ENCODE results near the gene HPD.

HPD gene

DNA sequence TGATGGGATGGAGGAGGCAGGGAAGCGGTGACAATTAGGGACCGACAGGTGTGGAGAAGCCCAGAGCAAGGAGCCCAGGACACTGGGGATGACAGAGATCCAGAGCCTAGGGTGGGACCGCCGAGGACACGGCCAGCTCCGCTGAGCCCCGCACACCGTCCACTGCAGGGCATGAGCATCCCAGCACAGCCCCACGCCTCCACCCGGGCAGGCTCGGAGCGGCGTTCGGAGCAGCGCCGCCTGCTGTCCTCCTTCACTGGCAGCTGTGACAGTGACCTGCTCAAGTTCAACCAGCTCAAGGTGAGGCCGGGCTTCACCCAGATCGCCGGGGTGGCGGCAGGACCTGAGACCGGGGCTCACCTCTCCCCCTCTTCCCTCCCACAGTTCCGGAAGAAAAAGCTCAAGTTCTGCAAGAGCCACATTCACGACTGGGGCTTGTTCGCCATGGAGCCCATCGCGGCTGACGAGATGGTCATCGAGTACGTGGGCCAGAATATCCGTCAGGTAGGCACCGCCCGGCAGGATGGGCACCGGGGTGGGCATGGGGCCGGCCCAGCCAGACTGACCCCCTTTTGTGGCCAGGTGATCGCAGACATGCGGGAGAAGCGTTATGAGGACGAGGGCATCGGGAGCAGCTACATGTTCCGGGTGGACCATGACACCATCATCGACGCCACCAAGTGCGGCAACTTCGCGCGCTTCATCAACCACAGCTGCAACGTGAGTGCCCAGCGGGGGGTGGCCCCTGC lies 31.1 kb downstream of the HPD start:
- DNase-seq = no peak

DNA sequence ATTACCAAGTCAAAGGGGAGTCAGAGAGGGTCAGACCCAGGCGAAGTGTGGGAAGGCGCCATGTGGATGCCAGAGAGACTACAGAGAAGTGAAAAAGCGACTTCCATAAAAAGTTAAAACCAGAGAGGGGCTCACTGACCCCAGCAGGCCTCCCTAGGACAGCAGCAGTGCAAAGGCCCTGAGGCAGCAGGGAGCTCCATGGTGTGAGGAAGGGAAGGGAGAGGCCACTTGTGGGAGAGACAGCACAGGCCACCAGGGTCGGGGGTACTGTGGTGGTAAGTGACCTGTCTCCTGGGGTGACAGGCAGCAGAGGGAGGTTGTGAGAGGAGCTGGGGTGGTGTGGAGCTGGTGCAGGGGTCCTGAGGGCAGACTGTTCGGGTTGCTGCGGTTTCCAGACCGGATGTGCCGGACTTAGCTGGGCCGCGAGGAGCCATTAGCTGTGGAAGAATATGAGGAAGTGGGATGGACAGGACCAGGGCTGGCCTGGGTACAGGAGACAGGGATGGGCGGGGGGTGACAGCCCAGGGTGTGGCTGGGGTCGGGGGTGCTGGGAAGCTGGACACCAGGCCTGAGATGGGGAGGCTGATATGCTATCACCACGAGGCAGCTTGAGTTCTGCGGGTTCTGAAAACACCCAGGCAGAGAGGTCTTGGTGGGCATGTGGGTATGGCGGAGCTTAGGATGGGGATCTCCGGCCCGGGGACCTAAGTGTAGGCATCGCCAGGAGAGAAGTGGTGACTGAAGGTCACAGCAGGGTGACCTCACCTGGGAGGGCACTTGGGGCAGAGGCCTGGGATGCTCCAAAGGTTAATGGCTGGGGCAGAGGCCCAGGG lies 32.1 kb downstream of the HPD start:
- no peak for DNase-seq

DNA sequence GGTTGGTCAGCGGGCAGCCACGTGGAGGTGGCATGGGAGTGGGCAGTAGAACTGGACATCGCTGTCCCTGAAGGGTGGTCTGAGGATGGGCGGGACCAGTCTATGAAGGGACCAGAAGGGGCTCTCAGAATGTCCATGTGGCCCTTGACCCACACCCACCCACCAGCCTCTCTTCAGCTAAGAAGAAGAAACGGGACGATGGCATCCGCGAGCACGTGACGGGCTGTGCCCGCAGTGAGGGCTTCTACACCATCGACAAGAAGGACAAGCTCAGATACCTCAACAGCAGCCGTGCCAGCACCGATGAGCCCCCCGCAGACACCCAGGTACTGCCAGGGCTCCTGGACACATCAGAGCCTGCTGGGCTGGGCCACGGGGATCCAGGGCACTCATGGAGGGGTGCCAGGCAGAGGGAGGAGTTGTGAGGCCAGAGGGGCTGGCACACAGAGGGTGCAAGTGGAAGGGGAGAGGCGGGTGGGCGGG lies 33.6 kb downstream of the HPD start:
- no peak for DNase-seq

DNA sequence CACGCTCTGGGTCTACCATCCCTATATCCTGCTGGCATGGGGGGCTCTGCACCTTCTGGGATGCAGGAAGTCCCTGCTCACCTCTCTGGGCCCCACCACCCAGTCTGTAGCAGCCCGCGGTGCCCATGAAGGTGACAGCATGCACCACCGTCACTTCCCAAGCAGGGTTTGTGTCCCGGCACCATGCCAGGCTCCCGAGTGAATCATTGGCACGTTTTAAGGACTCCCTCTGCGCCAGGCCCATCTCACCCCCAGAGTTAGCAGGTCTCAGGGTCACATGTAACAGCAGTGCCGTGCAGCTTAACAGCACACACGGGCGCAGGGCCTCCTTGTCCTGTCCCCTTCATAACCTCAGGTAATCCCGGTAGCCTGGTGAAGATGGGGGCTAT lies 34.9 kb downstream of the HPD start:
- no peak for DNase-seq

DNA sequence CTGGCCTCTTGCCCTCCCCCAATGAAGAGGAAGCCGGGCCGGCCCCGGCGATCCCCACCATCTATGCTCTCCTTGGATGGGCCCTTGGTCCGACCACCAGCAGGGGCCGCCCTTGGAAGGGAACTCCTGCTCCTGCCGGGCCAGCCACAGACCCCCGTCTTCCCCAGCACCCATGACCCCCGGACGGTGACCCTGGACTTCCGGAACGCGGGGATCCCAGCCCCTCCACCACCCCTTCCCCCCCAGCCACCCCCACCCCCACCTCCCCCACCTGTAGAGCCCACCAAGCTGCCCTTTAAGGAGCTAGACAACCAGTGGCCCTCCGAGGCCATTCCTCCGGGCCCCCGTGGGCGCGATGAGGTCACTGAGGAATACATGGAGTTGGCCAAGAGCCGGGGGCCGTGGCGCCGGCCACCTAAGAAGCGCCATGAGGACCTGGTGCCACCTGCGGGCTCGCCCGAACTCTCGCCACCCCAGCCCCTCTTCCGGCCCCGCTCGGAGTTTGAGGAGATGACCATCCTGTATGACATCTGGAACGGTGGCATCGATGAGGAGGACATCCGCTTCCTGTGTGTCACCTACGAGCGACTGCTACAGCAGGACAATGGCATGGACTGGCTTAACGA lies 35.4 kb downstream of the HPD start:
- DNase-seq = no peak

DNA sequence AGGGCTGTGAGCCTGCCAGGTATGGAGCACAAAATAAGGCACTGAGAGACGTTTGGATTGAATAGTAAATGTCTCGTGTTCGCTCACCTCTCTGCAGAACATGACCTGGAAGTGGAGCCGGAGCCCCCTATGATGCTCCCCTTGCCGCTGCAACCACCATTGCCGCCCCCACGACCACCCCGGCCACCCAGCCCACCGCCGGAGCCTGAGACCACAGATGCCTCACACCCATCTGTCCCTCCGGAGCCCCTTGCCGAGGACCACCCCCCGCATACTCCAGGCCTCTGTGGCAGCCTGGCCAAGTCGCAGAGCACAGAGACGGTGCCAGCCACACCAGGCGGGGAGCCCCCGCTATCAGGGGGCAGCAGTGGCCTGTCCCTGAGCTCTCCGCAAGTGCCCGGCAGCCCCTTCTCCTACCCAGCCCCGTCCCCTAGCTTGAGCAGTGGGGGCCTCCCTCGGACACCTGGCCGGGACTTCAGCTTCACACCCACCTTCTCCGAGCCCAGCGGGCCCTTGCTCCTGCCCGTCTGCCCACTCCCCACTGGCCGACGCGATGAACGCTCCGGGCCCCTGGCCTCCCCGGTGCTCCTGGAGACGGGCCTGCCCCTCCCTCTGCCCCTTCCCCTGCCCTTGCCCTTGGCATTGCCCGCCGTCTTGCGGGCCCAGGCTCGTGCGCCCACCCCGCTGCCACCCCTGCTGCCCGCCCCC lies 36.1 kb downstream of the HPD start:
- no peak for DNase-seq

DNA sequence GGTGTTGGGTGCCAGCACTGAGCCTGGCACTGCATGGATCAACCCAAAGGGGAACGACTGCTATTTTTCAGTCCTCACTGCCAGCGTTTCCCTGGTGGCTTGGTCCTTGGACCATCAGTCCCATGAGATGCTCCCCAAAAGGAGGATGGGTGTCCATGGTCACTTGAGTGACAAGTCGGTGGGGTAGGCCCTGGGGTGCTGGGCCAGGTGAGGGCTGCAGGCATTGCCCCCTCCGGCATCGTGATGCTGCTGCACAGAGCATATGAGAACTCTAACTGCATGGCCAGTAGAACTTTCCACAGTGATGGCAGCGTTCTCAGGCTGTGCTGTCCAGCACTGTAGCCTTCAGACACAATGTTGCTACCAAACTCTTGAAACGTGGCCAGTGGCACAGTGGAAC lies 38.6 kb downstream of the HPD start:
- DNase-seq = no peak

DNA sequence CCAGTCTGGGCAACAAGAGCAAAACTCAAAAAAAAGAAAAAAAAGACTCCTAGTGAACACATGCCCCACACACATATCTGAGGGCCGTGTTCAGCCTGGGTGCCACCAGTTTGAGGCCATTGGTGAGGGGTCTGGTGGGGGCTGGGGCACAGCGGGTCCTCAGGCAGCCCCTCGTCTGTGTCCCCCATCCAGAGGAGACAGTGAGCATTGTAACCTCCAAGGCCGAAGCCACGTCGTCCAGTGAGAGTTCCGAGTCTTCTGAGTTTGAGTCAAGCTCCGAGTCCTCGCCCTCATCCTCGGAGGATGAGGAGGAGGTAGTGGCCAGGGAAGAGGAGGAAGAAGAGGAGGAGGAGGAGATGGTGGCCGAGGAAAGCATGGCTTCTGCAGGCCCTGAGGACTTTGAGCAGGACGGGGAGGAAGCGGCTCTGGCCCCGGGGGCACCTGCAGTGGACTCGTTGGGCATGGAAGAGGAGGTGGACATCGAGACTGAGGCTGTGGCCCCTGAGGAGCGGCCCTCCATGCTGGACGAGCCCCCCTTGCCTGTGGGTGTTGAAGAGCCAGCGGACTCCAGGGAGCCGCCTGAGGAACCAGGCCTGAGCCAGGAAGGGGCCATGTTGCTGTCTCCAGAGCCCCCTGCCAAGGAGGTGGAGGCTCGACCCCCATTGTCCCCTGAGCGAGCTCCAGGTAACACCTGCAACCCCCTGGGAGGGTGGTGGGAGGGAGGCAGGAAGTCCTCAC lies 39.3 kb downstream of the HPD start:
- no peak for DNase-seq

DNA sequence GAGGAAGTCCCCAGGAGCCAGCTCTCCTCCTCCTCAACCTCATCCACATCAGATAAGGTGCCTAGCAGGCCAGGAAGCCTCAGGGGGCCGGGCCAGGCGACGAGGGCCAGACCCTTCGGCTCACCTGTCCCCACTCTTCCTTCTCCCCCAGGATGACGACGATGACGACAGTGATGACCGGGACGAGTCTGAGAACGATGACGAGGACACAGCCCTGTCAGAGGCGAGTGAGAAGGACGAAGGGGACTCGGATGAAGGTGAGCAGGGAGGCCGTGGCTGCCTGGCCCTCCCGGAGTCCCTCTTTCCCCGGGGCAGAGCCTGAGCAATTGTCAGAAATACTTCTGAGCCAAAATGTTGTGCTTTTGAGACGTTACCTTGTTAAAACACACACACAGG lies 41.0 kb downstream of the HPD start:
- no peak for DNase-seq

DNA sequence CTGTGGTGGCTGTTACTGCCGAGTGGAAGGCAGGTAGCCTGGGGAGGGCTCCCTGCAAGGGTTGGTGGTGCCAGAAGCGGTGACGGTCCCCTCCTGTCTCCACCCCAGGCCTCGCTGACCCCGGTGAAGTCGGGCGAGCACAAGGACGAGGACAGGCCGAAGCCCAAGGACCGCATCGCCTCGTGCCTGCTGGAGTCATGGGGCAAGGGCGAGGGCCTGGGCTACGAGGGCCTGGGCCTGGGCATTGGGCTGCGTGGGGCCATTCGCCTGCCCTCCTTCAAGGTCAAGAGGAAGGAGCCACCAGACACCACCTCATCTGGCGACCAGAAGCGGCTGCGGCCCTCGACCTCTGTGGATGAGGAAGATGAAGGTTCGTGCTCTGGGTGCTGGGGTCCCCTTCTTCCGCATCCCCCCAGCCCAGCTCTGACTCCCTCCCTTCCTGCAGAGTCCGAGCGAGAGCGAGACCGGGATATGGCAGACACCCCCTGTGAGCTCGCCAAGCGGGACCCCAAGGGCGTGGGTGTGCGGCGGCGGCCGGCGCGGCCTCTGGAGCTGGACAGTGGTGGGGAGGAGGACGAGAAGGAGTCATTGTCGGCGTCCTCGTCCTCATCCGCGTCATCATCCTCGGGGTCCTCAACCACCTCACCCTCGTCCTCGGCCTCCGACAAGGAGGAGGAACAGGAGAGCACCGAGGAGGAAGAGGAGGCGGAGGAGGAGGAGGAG lies 41.6 kb downstream of the HPD start:
- DNase-seq = no peak

DNA sequence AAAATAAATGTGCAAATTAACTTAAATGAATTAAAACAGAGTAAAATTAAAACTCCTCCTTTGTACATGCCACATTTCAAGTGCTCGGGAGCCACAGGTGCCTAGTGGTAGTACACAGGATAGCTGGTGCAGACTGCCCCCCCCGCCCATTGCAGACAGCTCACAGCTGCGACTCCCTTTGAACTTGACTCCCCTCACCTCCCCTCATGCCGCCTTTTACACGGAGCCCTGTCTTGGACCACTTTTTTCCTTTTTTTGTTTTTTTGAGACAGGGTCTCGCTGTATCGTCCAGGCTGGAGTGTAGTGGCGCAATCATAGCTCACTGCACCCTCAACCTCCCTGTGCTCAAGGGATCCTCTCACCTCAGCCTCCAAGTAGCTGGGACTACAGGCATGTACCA lies 43.4 kb downstream of the HPD start:
- DNase-seq = no peak

DNA sequence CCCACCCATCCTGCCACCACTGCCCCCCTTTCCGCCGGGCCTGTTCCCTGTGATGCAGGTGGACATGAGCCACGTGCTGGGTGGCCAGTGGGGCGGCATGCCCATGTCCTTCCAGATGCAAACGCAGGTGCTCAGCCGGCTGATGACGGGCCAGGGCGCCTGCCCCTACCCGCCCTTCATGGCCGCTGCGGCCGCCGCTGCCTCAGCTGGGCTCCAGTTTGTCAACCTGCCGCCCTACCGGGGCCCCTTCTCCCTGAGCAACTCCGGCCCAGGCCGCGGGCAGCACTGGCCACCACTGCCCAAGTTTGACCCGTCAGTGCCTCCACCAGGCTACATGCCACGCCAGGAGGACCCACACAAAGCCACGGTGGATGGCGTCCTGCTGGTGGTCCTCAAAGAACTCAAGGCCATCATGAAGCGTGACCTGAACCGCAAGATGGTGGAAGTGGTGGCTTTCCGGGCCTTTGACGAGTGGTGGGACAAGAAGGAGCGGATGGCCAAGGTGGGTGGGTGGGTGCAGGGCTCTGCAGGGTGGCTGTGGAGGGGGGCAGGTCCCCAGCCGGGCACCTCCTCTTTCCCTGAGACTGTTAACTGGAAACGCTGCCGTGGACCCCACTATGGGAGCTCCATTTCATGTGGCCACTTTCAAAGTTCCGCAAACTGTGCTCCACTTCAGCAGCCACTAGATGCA lies 44.1 kb downstream of the HPD start:
- DNase-seq = no peak

DNA sequence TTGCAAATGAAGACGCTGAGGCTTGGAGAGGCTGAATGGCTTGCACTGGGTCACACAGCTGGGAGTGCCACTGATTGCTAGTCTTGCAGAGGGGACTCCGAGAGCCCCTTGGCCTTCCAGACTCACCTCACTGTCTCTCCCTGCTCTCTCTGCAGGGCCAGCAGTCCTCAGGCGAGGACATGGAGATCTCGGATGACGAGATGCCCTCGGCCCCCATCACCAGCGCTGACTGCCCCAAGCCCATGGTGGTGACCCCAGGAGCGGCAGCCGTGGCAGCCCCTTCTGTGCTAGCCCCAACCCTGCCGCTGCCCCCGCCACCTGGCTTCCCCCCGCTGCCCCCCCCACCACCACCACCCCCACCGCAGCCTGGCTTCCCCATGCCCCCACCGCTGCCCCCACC lies 44.7 kb downstream of the HPD start:
- no peak for DNase-seq

DNA sequence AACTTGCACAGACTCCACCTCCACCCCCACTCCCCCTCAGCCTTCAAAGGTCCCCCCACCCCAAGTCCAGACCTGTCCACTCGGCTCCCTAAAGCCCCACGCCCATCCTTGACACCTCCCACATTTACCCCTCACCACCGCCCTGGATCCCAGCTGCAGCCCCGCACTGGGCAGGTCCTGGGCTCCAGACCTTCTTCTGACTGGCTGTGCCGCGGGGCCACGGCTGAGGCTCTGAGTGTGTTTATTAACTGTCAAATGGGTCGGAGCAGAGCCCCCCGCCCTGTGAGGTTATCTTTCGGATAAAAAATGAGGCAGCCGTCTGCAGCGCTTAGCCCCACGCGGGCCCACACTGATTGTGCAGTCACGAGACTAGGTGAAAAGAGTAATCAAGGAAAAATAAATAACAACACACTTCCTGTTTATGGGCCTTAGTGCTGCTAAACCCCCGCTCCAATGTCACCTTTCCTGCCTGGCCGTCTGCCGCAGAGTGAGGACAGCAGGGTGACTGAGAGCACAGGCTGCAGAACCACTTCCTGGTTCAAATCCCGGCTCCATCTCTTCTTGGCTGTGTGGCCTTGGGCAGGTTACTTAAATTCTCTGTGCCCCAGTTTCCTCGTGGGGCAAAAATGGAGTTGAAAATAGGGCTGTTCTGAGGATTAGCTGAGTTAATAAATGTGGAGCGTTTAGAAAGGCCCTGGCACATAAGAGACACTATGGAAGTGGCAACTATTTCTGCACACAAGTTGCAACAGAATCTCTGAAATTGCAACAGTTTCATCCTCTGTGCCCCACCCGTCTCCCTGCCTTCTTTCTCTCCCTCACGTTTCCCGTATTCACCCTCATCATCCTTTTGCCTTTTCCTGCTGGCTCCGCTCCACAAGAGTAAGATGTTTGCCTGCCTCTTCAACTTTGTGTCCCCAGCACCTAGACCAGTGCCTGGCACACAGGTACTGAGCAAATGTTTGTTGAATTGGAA lies 45.5 kb downstream of the HPD start:
- peak; percentile 45 for DNase-seq

DNA sequence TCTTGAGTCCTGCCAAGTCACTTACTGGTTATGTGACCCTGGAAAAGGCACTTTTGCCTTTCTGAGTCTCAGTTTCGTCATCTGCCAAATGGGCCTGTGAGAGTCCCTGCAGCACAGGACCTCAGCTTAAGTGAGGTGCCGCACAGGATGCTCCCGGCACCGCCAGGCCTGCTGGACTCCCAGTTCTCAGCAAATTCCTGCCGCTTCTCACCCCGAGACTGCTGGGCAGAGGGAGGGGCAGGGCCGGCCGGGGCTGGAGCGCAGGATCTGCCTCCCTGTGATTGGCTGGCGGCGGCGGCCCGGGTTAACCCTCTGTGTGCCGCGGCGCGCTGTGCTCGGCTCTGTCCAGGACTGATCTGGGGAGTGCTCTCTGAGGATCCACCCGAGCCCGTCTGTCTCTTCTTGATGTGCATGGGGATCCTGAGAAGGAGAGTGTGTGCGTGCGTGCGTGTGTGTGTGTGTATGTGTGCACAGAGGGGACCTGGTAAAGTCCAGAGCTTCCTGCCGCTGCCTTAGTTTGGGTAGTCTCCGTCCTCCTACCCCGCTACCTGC lies 46.3 kb downstream of the HPD start:
- peak; percentile 65 for DNase-seq

DNA sequence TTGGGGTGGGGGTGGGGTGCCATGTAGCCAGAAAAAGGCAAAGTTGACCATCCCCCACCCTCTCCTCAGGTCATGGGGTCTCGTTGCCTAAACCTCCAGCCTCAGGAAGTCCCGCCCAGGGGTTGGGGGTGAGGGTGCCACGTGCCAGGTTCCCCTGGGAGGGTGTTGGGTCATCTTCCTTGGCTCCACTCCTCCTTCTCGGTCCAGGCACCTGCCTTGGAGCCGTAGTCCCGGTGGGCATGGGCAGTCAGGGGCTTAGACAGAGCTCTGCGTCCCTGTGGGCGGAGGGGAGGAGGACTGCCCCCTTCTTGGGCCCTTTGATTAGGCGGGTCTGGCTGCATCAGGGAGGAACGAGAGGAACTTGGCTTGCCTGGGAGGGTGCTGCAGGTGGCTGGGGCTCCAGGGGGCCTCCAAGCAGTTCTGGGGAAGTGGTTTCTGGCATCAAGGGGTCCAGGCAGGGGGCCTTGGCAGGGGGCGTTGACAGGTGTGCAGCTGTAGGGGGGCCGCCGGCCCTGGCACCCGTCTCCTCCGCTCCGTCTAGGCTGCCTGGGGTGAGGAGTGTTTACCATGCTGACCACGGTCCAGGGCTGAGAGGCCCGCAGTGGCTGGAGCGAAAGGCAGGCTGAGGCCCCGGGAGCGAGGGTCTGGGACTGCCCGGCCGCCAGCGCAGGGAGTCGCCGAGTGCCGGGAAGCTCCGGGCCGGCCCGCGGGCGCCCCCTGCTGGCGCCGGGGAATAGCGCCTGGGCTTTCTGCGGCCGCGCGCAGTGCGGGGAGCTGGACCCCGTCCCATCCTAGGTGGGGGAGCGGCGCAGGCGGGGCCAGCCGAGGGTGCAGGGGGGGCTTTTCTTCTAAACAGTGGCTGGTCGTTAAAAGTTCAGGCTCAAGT lies 47.0 kb downstream of the HPD start:
- DNase-seq = peak; percentile 80

DNA sequence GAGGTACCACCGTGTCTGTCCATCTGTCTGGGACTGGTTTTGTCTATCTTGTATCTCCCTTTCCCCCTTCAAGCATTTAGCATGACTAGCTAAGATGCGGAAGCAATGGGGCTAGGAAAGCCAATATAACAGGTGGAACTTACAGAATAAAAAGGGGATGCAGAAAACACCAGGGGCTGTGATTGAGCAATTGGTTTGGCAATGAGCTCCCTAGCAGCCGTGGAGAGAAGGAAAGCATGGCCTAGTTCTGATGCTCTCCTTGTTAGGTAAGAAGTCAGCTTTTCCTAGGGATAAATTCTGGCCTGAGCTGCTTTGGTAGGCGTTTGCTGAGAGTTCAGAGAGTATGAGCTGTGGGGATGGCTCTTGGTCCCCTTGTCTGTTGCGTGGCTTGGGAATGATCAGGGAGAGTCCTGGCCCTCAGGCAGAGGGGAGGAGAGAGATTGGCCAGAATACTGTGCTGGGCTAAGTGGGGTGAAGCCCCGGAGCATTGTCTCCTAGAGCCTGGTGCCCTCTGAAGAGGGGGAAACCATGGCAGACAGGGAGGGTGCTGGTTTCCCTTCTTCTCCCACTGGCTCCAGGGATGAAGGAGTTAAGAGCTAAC lies 47.7 kb downstream of the HPD start:
- DNase-seq = no peak

DNA sequence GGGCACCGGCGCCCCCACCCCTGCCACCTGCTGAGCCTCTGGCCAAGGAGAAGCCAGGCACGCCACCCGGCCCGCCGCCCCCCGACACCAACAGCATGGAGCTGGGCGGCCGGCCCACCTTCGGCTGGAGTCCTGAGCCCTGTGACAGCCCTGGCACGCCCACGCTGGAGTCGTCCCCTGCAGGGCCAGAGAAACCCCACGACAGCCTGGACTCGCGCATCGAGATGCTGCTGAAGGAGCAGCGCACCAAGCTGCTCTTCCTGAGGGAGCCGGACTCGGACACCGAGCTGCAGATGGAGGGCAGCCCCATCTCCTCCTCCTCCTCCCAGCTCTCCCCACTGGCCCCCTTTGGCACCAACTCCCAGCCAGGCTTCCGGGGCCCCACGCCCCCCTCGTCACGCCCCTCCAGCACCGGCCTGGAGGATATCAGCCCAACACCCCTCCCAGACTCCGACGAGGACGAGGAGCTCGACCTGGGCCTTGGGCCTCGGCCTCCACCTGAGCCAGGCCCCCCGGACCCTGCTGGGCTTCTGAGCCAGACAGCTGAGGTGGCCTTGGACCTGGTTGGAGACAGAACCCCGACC lies 48.3 kb downstream of the HPD start:
- no peak for DNase-seq
